ENCODE results near the gene MYO3A. TPM values are rescaled to one million over a fixed set of nuclear protein-coding genes. Genes with fewer than 3 reads are reported as not detected.

The MYO3A gene
- not detected for total RNA-seq
- long read RNA-seq, result 0 reads

DNA sequence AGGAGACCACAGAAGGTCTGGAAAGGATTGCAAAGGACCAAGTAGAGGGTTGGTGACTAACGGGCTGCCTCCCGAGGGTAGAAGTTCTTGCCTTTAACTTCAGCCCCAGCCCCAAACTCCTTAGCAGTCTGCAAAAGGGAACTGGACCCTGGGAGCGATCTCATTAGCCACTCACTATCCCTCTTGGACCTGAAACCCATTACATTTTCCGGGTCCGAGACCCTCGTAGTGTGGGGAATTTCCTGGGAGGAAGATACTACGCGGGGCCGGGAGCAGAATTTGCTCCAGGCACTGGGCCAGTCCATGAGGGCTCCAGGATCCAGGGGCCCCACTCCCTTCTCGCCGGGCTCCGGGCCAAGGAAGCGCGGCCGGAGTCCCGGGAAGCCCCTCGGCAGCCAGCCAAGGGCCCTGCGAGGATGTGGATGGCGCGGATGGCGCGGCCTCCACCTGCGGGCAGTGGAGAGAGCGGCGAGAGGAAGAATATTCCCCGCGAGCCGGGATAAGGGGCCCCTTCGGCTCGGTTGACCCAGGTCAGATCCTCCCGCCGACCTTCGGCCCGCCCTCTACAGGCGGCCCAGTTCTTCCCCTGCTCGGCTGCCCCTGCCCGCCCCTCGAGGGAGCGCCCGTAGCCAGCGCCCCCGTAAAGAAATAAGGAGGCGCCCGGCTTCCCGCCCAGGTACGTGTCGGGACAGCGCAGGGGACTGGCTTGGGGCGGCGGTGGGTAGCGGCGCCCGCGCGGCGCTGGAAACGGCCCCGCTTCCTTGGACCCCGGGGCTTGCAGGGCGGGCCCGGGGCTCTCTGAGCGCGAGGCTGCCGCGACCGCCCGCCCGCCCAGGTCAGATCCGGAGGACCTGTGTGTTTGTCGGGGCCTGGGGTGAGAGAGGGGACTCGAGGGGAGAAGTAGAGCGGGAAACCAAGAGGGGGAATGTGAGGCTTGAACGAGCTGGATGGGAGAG is at the start of gene MYO3A:
TSS of gene MYO3A (plus strand) at position 577 of the 956 bp plus-strand sequence. CDS start 17,882 bp downstream, outside the sequence.
- no peak for DNase-seq (ENCODE audit: missing footprints)
- intact Hi-C loops (cut with DNase I), result no loop called here
- ATAC-seq, result no peak

DNA sequence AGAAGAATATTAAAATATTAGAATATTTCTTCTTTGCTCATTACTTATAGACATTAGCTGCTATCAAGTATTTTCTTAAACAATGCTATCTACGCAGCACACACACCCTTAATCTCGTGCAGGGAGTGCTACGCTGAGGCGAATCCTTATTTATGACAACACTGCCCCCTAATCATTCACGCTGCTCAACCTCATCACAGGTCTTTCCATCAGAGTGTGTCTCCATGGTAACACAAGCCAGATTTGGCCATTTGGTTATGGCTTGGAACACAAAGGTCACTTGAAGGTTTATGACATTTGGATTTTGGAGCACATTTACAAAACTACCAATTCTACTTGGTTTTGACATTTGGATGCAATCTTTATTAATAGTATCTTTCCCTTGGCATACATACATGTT is 45.4 kb upstream of the MYO3A start:
- intact Hi-C loops (cut with DNase I), result no loop called here
- ATAC-seq (no peak), DNase-seq (ENCODE audit: missing footprints) (no peak)

DNA sequence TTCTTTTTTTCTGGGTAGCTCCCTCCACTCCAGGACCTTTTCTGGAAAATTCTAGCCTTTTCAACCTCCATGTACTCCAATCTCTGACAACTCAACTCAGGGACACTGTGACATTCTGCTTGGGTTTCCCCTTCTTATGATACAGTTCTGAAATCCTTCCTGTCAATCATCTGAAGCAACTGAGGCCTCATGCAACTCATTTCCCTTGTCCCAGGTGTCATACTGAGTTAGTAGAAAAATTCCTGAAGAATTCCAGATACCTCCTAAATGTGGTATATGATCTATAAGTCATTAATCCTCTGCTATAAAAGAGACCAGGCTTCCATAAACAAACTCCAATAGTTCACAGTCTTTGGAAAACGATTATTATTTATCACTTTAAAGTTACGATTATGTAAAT is 43.0 kb upstream of the MYO3A start:
- intact Hi-C loops (cut with DNase I), result no loop called here
- ATAC-seq, result no peak
- no peak for DNase-seq (ENCODE audit: missing footprints)

- intact Hi-C loops (cut with DNase I), result no loop called here
- ATAC-seq, result no peak
Observed at GRCh38 chr10:25895856-25896255, 38.2 kb upstream of the MYO3A start.

DNA sequence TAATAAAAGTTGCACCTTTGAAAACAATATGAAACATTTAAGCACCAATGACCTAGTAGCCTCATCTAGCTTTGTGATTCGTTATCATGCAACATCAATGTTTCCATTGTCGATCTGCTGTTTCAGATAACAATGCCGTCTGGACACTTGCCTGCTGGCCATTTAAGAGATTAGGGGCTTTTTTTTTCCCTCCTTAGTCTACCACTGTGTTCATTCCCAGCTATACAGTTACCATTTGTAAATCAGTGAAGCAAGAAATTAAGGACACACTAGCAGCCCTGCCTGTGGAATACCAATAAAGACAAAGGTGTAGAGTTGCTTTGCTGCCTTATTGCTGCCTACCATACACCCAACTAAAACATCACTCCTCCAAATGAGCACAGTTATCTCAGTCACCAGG is 37.6 kb upstream of the MYO3A start:
- intact Hi-C loops (cut with DNase I), result no loop called here
- DNase-seq (ENCODE audit: missing footprints) (no peak), ATAC-seq (no peak)

More at GRCh38 chr10:25895856-25896255, 38.2 kb upstream of the MYO3A start:
- DNase-seq (ENCODE audit: missing footprints), result no peak

GRCh38 chr10:25899304-25899703 is 34.7 kb upstream of the MYO3A start:
- no peak for ATAC-seq
- DNase-seq (ENCODE audit: missing footprints), result no peak
- intact Hi-C loops (cut with DNase I), result no loop called here

GRCh38 chr10:25901199-25901598 is 32.8 kb upstream of the MYO3A start:
- no peak for ATAC-seq
- no peak for DNase-seq (ENCODE audit: missing footprints)
- intact Hi-C loops (cut with DNase I), result no loop called here

- intact Hi-C loops (cut with DNase I), result no loop called here
- DNase-seq (ENCODE audit: missing footprints), result no peak
Observed at GRCh38 chr10:25902002-25902401, 32.0 kb upstream of the MYO3A start.

GRCh38 chr10:25907261-25907660 is 26.8 kb upstream of the MYO3A start:
- DNase-seq (ENCODE audit: missing footprints) (no peak), ATAC-seq (no peak)
- intact Hi-C loops (cut with DNase I), result no loop called here

More at GRCh38 chr10:25902002-25902401, 32.0 kb upstream of the MYO3A start:
- ATAC-seq, result no peak

DNA sequence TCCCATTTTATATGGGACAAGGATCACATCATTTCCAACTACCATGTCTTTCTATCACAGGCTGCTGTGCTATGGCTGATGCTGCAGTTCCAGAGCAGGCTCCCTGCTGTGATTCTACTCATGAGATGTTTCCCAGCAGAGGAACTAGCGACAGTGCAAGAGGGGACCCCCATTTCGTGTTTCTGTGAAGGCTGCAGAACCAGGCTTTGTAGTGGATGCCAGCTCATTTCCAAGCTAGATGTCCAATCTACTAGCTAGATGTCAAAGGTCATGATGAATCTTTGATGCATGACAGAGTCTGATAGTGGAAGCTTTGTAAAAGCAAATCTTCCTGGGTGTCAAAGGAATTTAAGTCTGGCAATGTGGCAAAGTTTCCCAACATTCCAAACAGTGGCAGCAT is 21.2 kb upstream of the MYO3A start:
- DNase-seq (ENCODE audit: missing footprints), result no peak
- intact Hi-C loops (cut with DNase I), result no loop called here
- no peak for ATAC-seq

DNA sequence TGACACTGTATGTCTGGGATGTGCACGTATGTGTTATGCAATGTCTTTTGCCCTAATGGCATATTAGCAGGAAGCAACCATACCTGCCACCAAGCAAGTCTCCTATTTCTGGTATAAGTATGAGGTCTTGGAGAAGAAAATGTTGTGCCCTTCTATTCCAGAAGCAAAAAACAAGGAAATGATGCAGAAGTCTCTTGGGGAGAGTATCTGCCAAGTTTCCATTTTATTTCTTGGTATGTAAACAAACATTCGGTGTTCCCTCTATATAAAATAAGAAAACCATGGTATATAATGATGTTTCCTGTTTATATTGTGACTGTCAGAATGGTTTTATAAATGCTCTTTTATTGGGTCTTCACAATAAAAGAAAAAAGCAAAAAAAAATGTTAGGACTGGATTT is 19.3 kb upstream of the MYO3A start:
- intact Hi-C loops (cut with DNase I), result no loop called here
- DNase-seq (ENCODE audit: missing footprints) (no peak), ATAC-seq (no peak)

- ATAC-seq (no peak), DNase-seq (ENCODE audit: missing footprints) (no peak)
Observed at GRCh38 chr10:25934621-25935139, 651 bp downstream of the MYO3A start.

DNA sequence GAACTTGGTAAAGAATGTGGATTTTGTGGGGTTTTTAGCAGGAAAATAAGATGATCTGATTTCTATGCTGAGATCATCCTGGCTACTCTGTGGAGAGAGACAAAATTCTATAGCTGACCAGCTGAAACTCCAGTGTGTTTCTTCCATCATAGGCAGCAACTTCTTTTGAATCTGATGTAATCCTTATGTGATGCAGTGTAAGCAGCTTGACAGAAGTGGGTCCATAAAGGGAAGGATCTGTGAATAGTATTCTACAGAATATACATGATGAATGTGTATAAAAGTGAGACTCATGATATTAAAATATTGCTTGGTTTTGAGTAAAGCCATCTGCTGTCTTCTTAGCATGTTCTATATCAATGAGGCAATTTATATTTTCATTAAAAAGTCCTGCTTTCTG is 4.4 kb downstream of the MYO3A start:
- DNase-seq (ENCODE audit: missing footprints), result no peak
- intact Hi-C loops (cut with DNase I), result no loop called here
- ATAC-seq, result no peak

More at GRCh38 chr10:25934621-25935139, 651 bp downstream of the MYO3A start:
- intact Hi-C loops (cut with DNase I), result no loop called here

GRCh38 chr10:25944771-25945170 is 10.7 kb downstream of the MYO3A start:
- ATAC-seq (no peak), DNase-seq (ENCODE audit: missing footprints) (no peak)
- intact Hi-C loops (cut with DNase I), result no loop called here

- ATAC-seq (no peak), DNase-seq (ENCODE audit: missing footprints) (no peak)
- intact Hi-C loops (cut with DNase I), result no loop called here
Observed at GRCh38 chr10:25952857-25953256, 18.8 kb downstream of the MYO3A start.

DNA sequence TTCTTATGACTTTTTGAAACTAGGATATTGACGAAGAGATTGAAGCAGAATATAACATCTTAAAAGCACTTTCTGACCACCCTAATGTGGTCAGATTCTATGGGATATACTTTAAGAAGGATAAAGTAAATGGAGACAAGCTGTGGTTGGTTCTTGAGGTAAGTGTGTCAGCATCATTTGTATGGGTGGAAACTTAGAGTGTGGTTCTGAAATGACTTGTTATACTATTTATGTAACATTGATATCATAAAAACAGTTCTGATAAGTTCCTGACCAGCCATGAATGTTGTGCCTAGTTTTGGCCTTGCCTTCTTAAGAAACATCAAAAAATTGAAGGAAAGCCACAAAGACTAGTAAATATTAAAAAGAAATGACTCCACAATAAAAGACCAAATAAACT is 20.8 kb downstream of the MYO3A start:
- no peak for ATAC-seq
- intact Hi-C loops (cut with DNase I), result no loop called here

GRCh38 chr10:25959540-25960232 is 25.7 kb downstream of the MYO3A start:
- intact Hi-C loops (cut with DNase I), result no loop called here
- ATAC-seq, result no peak

More for the DNA sequence above, 20.8 kb downstream of the MYO3A start:
- no peak for DNase-seq (ENCODE audit: missing footprints)

GRCh38 chr10:25965584-25965983 is 31.6 kb downstream of the MYO3A start:
- no peak for DNase-seq (ENCODE audit: missing footprints)
- intact Hi-C loops (cut with DNase I), result no loop called here
- ATAC-seq, result no peak

More at GRCh38 chr10:25959540-25960232, 25.7 kb downstream of the MYO3A start:
- DNase-seq (ENCODE audit: missing footprints), result no peak

DNA sequence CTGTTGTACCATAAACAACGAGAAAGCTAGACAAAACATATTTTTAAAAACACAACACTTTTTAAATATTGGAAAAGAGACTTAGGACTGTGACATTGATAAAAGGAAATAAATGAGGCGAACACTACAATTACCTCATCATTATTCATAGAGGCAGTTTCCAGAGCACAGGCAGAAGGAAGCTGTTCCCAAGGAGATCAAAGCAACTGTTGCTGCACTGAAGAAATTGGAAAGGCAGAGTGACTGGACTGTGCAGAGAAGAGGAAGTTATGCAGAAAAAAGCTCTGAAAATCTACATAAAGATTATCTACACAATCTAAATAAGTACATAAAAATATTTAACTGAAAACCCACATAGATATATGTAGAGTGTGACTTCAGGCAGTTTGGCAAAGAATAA is 32.8 kb downstream of the MYO3A start:
- intact Hi-C loops (cut with DNase I), result no loop called here
- no peak for ATAC-seq
- no peak for DNase-seq (ENCODE audit: missing footprints)

DNA sequence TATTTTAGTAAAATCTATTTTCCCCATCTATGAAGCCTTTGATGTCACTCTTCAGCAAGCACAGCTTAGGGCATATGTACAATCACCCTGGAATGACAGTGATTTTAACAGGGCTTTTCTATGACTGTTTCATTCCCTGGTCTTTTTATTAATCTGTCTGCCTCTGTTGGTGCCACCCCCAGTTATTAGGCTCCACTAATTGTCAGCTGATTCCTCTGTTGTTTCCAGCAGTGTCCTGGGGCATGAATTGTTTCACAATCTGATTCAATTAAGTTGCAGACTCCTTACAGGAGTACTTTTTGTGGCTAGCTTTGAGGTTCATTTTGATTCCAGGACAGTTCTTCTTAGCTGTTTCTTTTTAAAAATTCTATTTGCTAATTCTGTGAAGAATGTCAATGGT is 38.6 kb downstream of the MYO3A start:
- DNase-seq (ENCODE audit: missing footprints), result no peak
- intact Hi-C loops (cut with DNase I), result no loop called here
- ATAC-seq, result no peak

All from Right ventricle myocardium inferior (tissue), 1 donor.